GM23338 (cell line): ENCODE data around the gene PLAC8L1. TPM values are rescaled to one million over a fixed set of nuclear protein-coding genes. Genes with fewer than 3 reads are reported as not detected.

Experiments used
- POLR2AphosphoS5 ChIP-seq: IDR thresholded peaks from 2 replicates; pipeline ENCODE4 v1.6.1; 2016; ENCODE audit warnings: antibody characterized with exemption, low read depth
- REST ChIP-seq: IDR thresholded peaks from one replicate; pipeline ENCODE4 v1.6.1; 2018; ENCODE audit warnings: antibody characterized with exemption; ENCODE audit not compliant: unreplicated experiment
- ZNF114 ChIP-seq: fragments of 250-450 bp; sonication (Bioruptor Pico); IDR thresholded peaks from 2 replicates; pipeline ENCODE4 v1.5.0; 2020; ENCODE audit warnings: mild to moderate bottlenecking, moderate library complexity
- ZNF331 ChIP-seq: fragments of 250-450 bp; sonication (Bioruptor Pico); IDR thresholded peaks from 2 replicates; pipeline ENCODE4 v1.5.0; 2020; ENCODE audit warnings: low read depth, mild to moderate bottlenecking, moderate library complexity
- ZNF462 ChIP-seq: fragments of 250-450 bp; sonication (Bioruptor Pico); IDR thresholded peaks from 2 replicates; pipeline ENCODE4 v1.5.0; 2020; ENCODE audit warnings: mild to moderate bottlenecking, moderate library complexity
- polyA plus RNA-seq: library from polyadenylated mRNA; unstranded; fragments of >200 nt; fragmentation: Nextera tagmentation; extraction: Ambion mirVana; gene quantifications from 2 replicates; pipeline ENCODE4 v1.2.1, GENCODE V29; 2016
- total RNA-seq: library from RNA; depleted of rRNA; stranded (reverse); fragments of >200 nt; shearing (Covaris generic); gene quantifications from 2 replicates; pipeline ENCODE4 v1.2.3, GENCODE V29; 2014

PLAC8L1 gene
- total and polyA plus RNA-seq, 2 experiments from 2014 or later: 2.0 TPM; not detected in 1

GRCh38 chr5:146081556-146081955 lies 23.8 kb downstream of the PLAC8L1 start (continued):
- TF ChIP-seq ZNF462 (CRISPR knock-in tag): no peak
- no peak for TF ChIP-seq ZNF331 (CRISPR knock-in tag)
- TF ChIP-seq POLR2AphosphoS5: no peak
- no peak for TF ChIP-seq ZNF114 (CRISPR knock-in tag)
- no peak for TF ChIP-seq REST
